SK-N-MC (cell line): ENCODE results near the gene TMEM163.

Source experiments
- EZH2 ChIP-seq: fragments of 200-600 bp; sonication (generic); IDR thresholded peaks from one replicate; pipeline ENCODE4 v1.6.1; 2017; ENCODE audit warnings: antibody characterized with exemption
- FOXP2 ChIP-seq: optimal IDR thresholded peaks from 2 replicates; pipeline ENCODE3; 2011; ENCODE audit warnings: mild to moderate bottlenecking, moderate library complexity; ENCODE audit not compliant: insufficient read depth; ENCODE audit errors: extremely low read length, control extremely low read depth
- POLR2AphosphoS5 ChIP-seq: IDR thresholded peaks from 2 replicates; pipeline ENCODE4 v1.6.1; 2012; ENCODE audit warnings: mild to moderate bottlenecking, low read depth, low read length, borderline replicate concordance

GRCh38 chr2:134564549-134564948, 154.3 kb downstream of the TMEM163 start:
- TF ChIP-seq POLR2AphosphoS5 (no peak), EZH2 (no peak), FOXP2 (no peak)
